LHCN-M2 (cell line): ENCODE measurements around the gene ADD2. TPM values are rescaled to one million over a fixed set of nuclear protein-coding genes. Genes with fewer than 3 reads are reported as not detected.
"Not testable (repeated sequence)": the region's sequence is repeated elsewhere in the genome, so short reads cannot be mapped to it uniquely, and the experiment has no call there.

Experiments used
- DNase-seq: peaks from one replicate; pipeline ENCODE4 v3.0.0-alpha.2; 2012; ENCODE audit warnings: low read depth
- total RNA-seq: library from RNA; depleted of rRNA; stranded (reverse); fragments of >200 nt; gene quantifications from 2 replicates; pipeline ENCODE4 v1.2.3, GENCODE V29; 2014

The ADD2 gene
- total RNA-seq, 1 experiment from 2014 or later, result not detected

GRCh38 chr2:70674636-70675430 lies 93.2 kb downstream of the ADD2 start:
- no peak for DNase-seq

GRCh38 chr2:70673041-70673647 lies 94.9 kb downstream of the ADD2 start:
- DNase-seq, result no peak

- no peak for DNase-seq
Observed at GRCh38 chr2:70671092-70671675, 96.8 kb downstream of the ADD2 start.

- DNase-seq, result no peak
Observed at GRCh38 chr2:70670626-70671025, 97.4 kb downstream of the ADD2 start.

GRCh38 chr2:70670202-70670601 lies 97.8 kb downstream of the ADD2 start:
- DNase-seq, result no peak

GRCh38 chr2:70668911-70669310 lies 99.1 kb downstream of the ADD2 start:
- DNase-seq, result no peak

GRCh38 chr2:70668432-70668831 lies 99.6 kb downstream of the ADD2 start:
- DNase-seq, result no peak

GRCh38 chr2:70664525-70664924 lies 103.5 kb downstream of the ADD2 start:
- no peak for DNase-seq

- no peak for DNase-seq
Observed at GRCh38 chr2:70663411-70663810, 104.6 kb downstream of the ADD2 start.

- no peak for DNase-seq
Observed at GRCh38 chr2:70659551-70659950, 108.4 kb downstream of the ADD2 start.

- DNase-seq, result no peak
Observed at GRCh38 chr2:70658476-70658875, 109.5 kb downstream of the ADD2 start.

GRCh38 chr2:70657246-70657645 lies 110.8 kb downstream of the ADD2 start:
- DNase-seq, result no peak

GRCh38 chr2:70656421-70657010 lies 111.5 kb downstream of the ADD2 start:
- DNase-seq, result no peak

- no peak for DNase-seq
Observed at GRCh38 chr2:70655786-70656185, 112.2 kb downstream of the ADD2 start.

- DNase-seq, result not testable (repeated sequence)
Observed at GRCh38 chr2:70655211-70655610, 112.8 kb downstream of the ADD2 start.

- no peak for DNase-seq
Observed at GRCh38 chr2:70651727-70652126, 116.3 kb downstream of the ADD2 start.

GRCh38 chr2:70651014-70651413 lies 117.0 kb downstream of the ADD2 start:
- no peak for DNase-seq

- DNase-seq, result no peak
Observed at GRCh38 chr2:70648961-70649360, 119.0 kb downstream of the ADD2 start.

- DNase-seq, result peak; percentile 34
Observed at GRCh38 chr2:70647873-70648481, 120.0 kb downstream of the ADD2 start.

GRCh38 chr2:70646420-70646818 lies 121.6 kb downstream of the ADD2 start:
- DNase-seq, result no peak

GRCh38 chr2:70645733-70646419 lies 122.1 kb downstream of the ADD2 start:
- peak; percentile 1 for DNase-seq
